Glomerular visceral epithelial cell (primary cell): ENCODE measurements around the gene TUNAR.
"Not testable (repeated sequence)": the region's sequence is repeated elsewhere in the genome, so short reads cannot be mapped to it uniquely, and the experiment has no call there.

Experiments used
- DNase-seq: peaks from one replicate; pipeline ENCODE4 v3.0.0-alpha.2; 2016; ENCODE audit errors: extremely low spot score

The TUNAR gene

GRCh38 chr14:95915330-95915729 is 38.7 kb downstream of the TUNAR start:
- no peak for DNase-seq

GRCh38 chr14:95918466-95918865 is 41.8 kb downstream of the TUNAR start:
- no peak for DNase-seq

GRCh38 chr14:95920769-95921438 is 44.3 kb downstream of the TUNAR start:
- DNase-seq, result no peak

GRCh38 chr14:95922080-95922479 is 45.4 kb downstream of the TUNAR start:
- no peak for DNase-seq

- DNase-seq, result no peak
Measured at GRCh38 chr14:95928751-95929150, 52.1 kb downstream of the TUNAR start.

- DNase-seq, result no peak
Measured at GRCh38 chr14:95931384-95931783, 54.8 kb downstream of the TUNAR start.

GRCh38 chr14:95935228-95935822 is 58.7 kb downstream of the TUNAR start:
- peak; percentile 11 for DNase-seq

GRCh38 chr14:95936041-95936440 is 59.4 kb downstream of the TUNAR start:
- no peak for DNase-seq

- no peak for DNase-seq
Measured at GRCh38 chr14:95939335-95939734, 62.7 kb downstream of the TUNAR start.

GRCh38 chr14:95941897-95942296 is 65.3 kb downstream of the TUNAR start:
- DNase-seq, result no peak

- DNase-seq, result no peak
Measured at GRCh38 chr14:95943699-95944098, 67.1 kb downstream of the TUNAR start.

- DNase-seq, result no peak
Measured at GRCh38 chr14:95944462-95944861, 67.8 kb downstream of the TUNAR start.

- DNase-seq, result no peak
Measured at GRCh38 chr14:95946867-95947266, 70.2 kb downstream of the TUNAR start.

- DNase-seq, result no peak
Measured at GRCh38 chr14:95948558-95948981, 71.9 kb downstream of the TUNAR start.

- DNase-seq, result no peak
Measured at GRCh38 chr14:95951359-95951758, 74.7 kb downstream of the TUNAR start.

GRCh38 chr14:95953111-95953724 is 76.6 kb downstream of the TUNAR start:
- DNase-seq, result no peak

- DNase-seq, result peak; percentile 1
Measured at GRCh38 chr14:95956601-95957460, 80.2 kb downstream of the TUNAR start.

GRCh38 chr14:95958105-95958504 is 81.5 kb downstream of the TUNAR start:
- DNase-seq, result no peak

- no peak for DNase-seq
Measured at GRCh38 chr14:95959317-95959716, 82.7 kb downstream of the TUNAR start.

- no peak for DNase-seq
Measured at GRCh38 chr14:95961481-95961880, 84.8 kb downstream of the TUNAR start.

- no peak for DNase-seq
Measured at GRCh38 chr14:95964901-95965300, 88.3 kb downstream of the TUNAR start.

- not testable (repeated sequence) for DNase-seq
Measured at GRCh38 chr14:95968048-95968447, 91.4 kb downstream of the TUNAR start.
